SK-N-SH treated with all-trans-retinoic acid at 6 μM for 48 hours (cell line): Measurements from ENCODE around the gene S100A1.
A peak's percentile ranks its signal among the peaks of the same experiment; 100 is the strongest.

Source experiments
- ATAC-seq: fragments of 200-7000 bp; cut with Tn5 transposase; 3 replicates; pipeline ENCODE4 v1.9.1; 2020; ENCODE audit warnings: mild to moderate bottlenecking, moderate library complexity
- CSDC2 ChIP-seq: fragments of 250-450 bp; sonication (Bioruptor Pico); IDR thresholded peaks from 2 replicates; pipeline ENCODE4 v1.5.0; 2020; ENCODE audit warnings: mild to moderate bottlenecking, moderate library complexity
- CSRNP3 ChIP-seq: fragments of 250-450 bp; sonication (Bioruptor Pico); IDR thresholded peaks from 2 replicates; pipeline ENCODE4 v1.5.1; 2021; ENCODE audit warnings: mild to moderate bottlenecking, moderate library complexity
- GLIS3 ChIP-seq: fragments of 250-450 bp; sonication (Bioruptor Pico); IDR thresholded peaks from 2 replicates; pipeline ENCODE4 v1.5.0; 2020; ENCODE audit warnings: mild to moderate bottlenecking, moderate library complexity
- ISL1 ChIP-seq: fragments of 250-450 bp; sonication (Bioruptor Pico); IDR thresholded peaks from 2 replicates; pipeline ENCODE4 v2.1.2; 2022; ENCODE audit warnings: mild to moderate bottlenecking, moderate library complexity
- OSR1 ChIP-seq: fragments of 250-450 bp; sonication (Bioruptor Pico); IDR thresholded peaks from 2 replicates; pipeline ENCODE4 v1.8.0; 2022; ENCODE audit warnings: moderate library complexity, mild to moderate bottlenecking, inconsistent platforms
- PATZ1 ChIP-seq: fragments of 250-450 bp; sonication (Bioruptor Pico); IDR thresholded peaks from 2 replicates; pipeline ENCODE4 v1.8.0; 2020; ENCODE audit warnings: mild to moderate bottlenecking, moderate library complexity, borderline replicate concordance
- POU6F1 ChIP-seq: fragments of 250-450 bp; sonication (Bioruptor Pico); IDR thresholded peaks from 2 replicates; pipeline ENCODE4 v1.8.0; 2021; ENCODE audit warnings: low read depth, mild to moderate bottlenecking, moderate library complexity, borderline replicate concordance
- PPARA ChIP-seq: fragments of 250-450 bp; sonication (Bioruptor Pico); IDR thresholded peaks from 2 replicates; pipeline ENCODE4 v1.5.0; 2020; ENCODE audit warnings: mild to moderate bottlenecking, borderline replicate concordance
- RARB ChIP-seq: fragments of 250-450 bp; sonication (Bioruptor Pico); IDR thresholded peaks from 2 replicates; pipeline ENCODE4 v1.8.0; 2021; ENCODE audit warnings: mild to moderate bottlenecking, moderate library complexity
- SNAI2 ChIP-seq: fragments of 250-450 bp; sonication (Bioruptor Pico); IDR thresholded peaks from 2 replicates; pipeline ENCODE4 v1.5.0; 2020; ENCODE audit warnings: mild to moderate bottlenecking, moderate library complexity
- TOX ChIP-seq: fragments of 250-450 bp; sonication (Bioruptor Pico); IDR thresholded peaks from 2 replicates; pipeline ENCODE4 v1.8.0; 2021; ENCODE audit warnings: mild to moderate bottlenecking, moderate library complexity, borderline replicate concordance
- TSHZ2 ChIP-seq: fragments of 250-450 bp; sonication (Bioruptor Pico); IDR thresholded peaks from 2 replicates; pipeline ENCODE4 v1.5.0; 2020; ENCODE audit warnings: mild to moderate bottlenecking, moderate library complexity
- ZC3H10 ChIP-seq: fragments of 250-450 bp; sonication (Bioruptor Pico); IDR thresholded peaks from 2 replicates; pipeline ENCODE4 v1.5.1; 2021; ENCODE audit warnings: mild to moderate bottlenecking, moderate library complexity
- ZFP3 ChIP-seq: fragments of 250-450 bp; sonication (Bioruptor Pico); IDR thresholded peaks from 2 replicates; pipeline ENCODE4 v1.5.0; 2020; ENCODE audit warnings: mild to moderate bottlenecking, moderate library complexity
- ZFP30 ChIP-seq: fragments of 450-650 bp; formaldehyde crosslinking; IDR thresholded peaks from 2 replicates; pipeline ENCODE4 v1.5.0; 2022; ENCODE audit warnings: mild to moderate bottlenecking, moderate library complexity
- ZNF565 ChIP-seq: fragments of 450-650 bp; formaldehyde crosslinking; conservative IDR thresholded peaks from 2 replicates; pipeline ENCODE4 v1.5.0; 2020; ENCODE audit warnings: low read depth, mild to moderate bottlenecking, moderate library complexity
- ZNF70 ChIP-seq: fragments of 450-650 bp; formaldehyde crosslinking; IDR thresholded peaks from 2 replicates; pipeline ENCODE4 v1.5.0; 2020; ENCODE audit warnings: mild to moderate bottlenecking, moderate library complexity
- ZNF8 ChIP-seq: fragments of 450-650 bp; formaldehyde crosslinking; IDR thresholded peaks from 2 replicates; pipeline ENCODE4 v1.5.0; 2020; ENCODE audit warnings: mild to moderate bottlenecking, moderate library complexity

Gene S100A1

GRCh38 chr1:153597206-153597605 lies 31.0 kb upstream of the S100A1 start:
- no peak for TF ChIP-seq POU6F1 (CRISPR knock-in tag)
- TF ChIP-seq ZNF70 (CRISPR knock-in tag) = no peak
- TF ChIP-seq OSR1 = no peak
- no peak for TF ChIP-seq TSHZ2 (CRISPR knock-in tag)
- TF ChIP-seq PATZ1 = no peak
- no peak for TF ChIP-seq ZNF8 (CRISPR knock-in tag)
- no peak for TF ChIP-seq CSDC2 (CRISPR knock-in tag)
- TF ChIP-seq, all 23 proteins: peak for 0
- no peak for ATAC-seq

- ATAC-seq = peak; percentile 73
- TF ChIP-seq ZNF8 (CRISPR knock-in tag) = no peak
- no peak for TF ChIP-seq POU6F1 (CRISPR knock-in tag)
- no peak for TF ChIP-seq GLIS3 (CRISPR knock-in tag)
- no peak for TF ChIP-seq SNAI2 (CRISPR knock-in tag)
- no peak for TF ChIP-seq ZC3H10 (CRISPR knock-in tag)
- no peak for TF ChIP-seq TSHZ2 (CRISPR knock-in tag)
- no peak for TF ChIP-seq CSDC2 (CRISPR knock-in tag)
Observed at GRCh38 chr1:153598309-153599172, 29.7 kb upstream of the S100A1 start.

GRCh38 chr1:153599847-153600246 lies 28.4 kb upstream of the S100A1 start:
- ATAC-seq = no peak
- TF ChIP-seq ZFP3 (CRISPR knock-in tag) (no peak), PPARA (CRISPR knock-in tag) (no peak), CSRNP3 (no peak), RARB (CRISPR knock-in tag) (no peak), ZNF565 (CRISPR knock-in tag) (no peak), ZFP30 (CRISPR knock-in tag) (no peak), ISL1 (CRISPR knock-in tag) (no peak), POU6F1 (CRISPR knock-in tag) (no peak), OSR1 (no peak), TSHZ2 (CRISPR knock-in tag) (no peak), TOX (no peak)
